ENCODE measurements around the gene KCNAB2.

- TF ChIP-seq CTCF (IDR thresholded peaks at IDR 0.05): no peak
- no peak for TF ChIP-seq POLR2A (IDR thresholded peaks at IDR 0.05)
These were observed 22.3 kb upstream of the KCNAB2 start for GRCh38 chr1:6023346-6023745.

All from Peyer's patch (tissue), 4 donors.